HT1080 (cell line): ENCODE measurements around the gene LMTK2. TPM values are rescaled to one million over a fixed set of nuclear protein-coding genes. Genes with fewer than 3 reads are reported as not detected.

ENCODE experiments used
- DNase-seq: peaks from one replicate; pipeline ENCODE4 v3.0.0-alpha.2; 2015; ENCODE audit warnings: low read depth
- total RNA-seq: library from RNA; depleted of rRNA; stranded (reverse); fragments of >200 nt; shearing (Covaris generic); gene quantifications from 2 replicates; pipeline ENCODE4 v1.2.3, GENCODE V29; 2014; rRNA removed

Gene LMTK2
- total RNA-seq, 1 experiment from 2014 or later: 8.0 TPM

GRCh38 chr7:98256431-98256830 is 149.8 kb downstream of the LMTK2 start:
- no peak for DNase-seq

DNA sequence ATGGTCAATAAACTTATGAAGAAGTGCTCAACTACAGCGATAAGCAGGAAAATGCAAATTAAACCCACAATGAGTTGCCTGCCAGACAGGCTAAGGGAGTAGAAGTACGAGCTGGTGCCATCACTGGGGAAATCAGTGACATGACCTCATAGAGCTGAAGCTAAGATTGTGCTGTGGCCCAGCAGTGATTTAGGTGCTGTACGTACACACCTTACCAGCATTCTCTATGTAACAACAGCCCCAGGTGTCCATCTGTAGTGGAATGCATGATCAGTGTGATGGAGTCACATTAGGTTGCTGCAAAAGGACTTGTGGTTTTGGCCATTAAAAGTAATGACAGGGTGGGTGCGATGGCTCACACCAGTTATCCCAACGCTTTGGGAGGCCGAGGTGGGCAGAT is 151.0 kb downstream of the LMTK2 start:
- no peak for DNase-seq

Other genes with a start within 250 kb of the LMTK2 start
- gene ASNS, start 234.5 kb upstream of the LMTK2 start, total RNA-seq: 54.8 and 62.6 TPM in 2 replicates
- gene OCM2, start 116.7 kb upstream of the LMTK2 start, total RNA-seq: not detected in 2 replicates
- gene BHLHA15, start 104.6 kb downstream of the LMTK2 start, total RNA-seq: not detected in 2 replicates
- 16.4 and 17.0 TPM in 2 replicates for gene TECPR1, start 145.4 kb downstream of the LMTK2 start, total RNA-seq
- 86.4 and 131 TPM in 2 replicates for gene BRI3, start 174.8 kb downstream of the LMTK2 start, total RNA-seq